IPS-15b (cell line): ENCODE results near the gene CA9.

Experiments used
- H3K27me3 ChIP-seq: one replicate; pipeline ENCODE4 v1.6.1; 2013; ENCODE audit warnings: low read length; ENCODE audit not compliant: control insufficient read depth, insufficient read depth
- H3K36me3 ChIP-seq: one replicate; pipeline ENCODE4 v1.6.1; 2013; ENCODE audit warnings: low read length; ENCODE audit not compliant: control insufficient read depth, insufficient read depth
- H3K4me1 ChIP-seq: one replicate; pipeline ENCODE4 v1.6.1; 2013; ENCODE audit warnings: mild to moderate bottlenecking, low read length; ENCODE audit not compliant: control insufficient read depth, insufficient read depth
- H3K4me3 ChIP-seq: one replicate; pipeline ENCODE4 v1.5.1; 2013; ENCODE audit warnings: low read depth, low read length
- H3K9ac ChIP-seq: one replicate; pipeline ENCODE4 v1.6.1; 2013; ENCODE audit warnings: low read depth, mild to moderate bottlenecking, low read length
- H3K9me3 ChIP-seq: one replicate; pipeline ENCODE4 v1.6.1; 2013; ENCODE audit warnings: mild to moderate bottlenecking, low read length; ENCODE audit not compliant: control insufficient read depth, insufficient read depth

Gene CA9

GRCh38 chr9:35689542-35690293 is 16.0 kb downstream of the CA9 start, which contains the start of gene TPM2:
TPM2 (minus strand) TSS chr9:35689925; CDS start chr9:35689817, 108 bp downstream.
- Histone ChIP-seq H3K4me3 (peak within 1 kb of the TSS; percentile 81), H3K4me1 (peaks cover 10% of the 10 kb centered on the region), H3K9me3 (no peaks in the 10 kb centered on the region), H3K36me3 (peaks cover 24% of the 10 kb centered on the region), H3K9ac (peak within 1 kb of the TSS; percentile 92), H3K27me3 (no peaks in the 10 kb centered on the region)

GRCh38 chr9:35690294-35690613 is 16.5 kb downstream of the CA9 start:
- peaks cover 10% of the 10 kb centered on the region for H3K4me1 ChIP-seq
- H3K9ac ChIP-seq = peak overlapping the region; percentile 12
- no peaks in the 10 kb centered on the region for H3K9me3 ChIP-seq
- peak overlapping the region; percentile 81 for H3K4me3 ChIP-seq
- H3K27me3 ChIP-seq = no peaks in the 10 kb centered on the region
- H3K36me3 ChIP-seq = peaks cover 19% of the 10 kb centered on the region

GRCh38 chr9:35690614-35691333 is 17.0 kb downstream of the CA9 start:
- H3K36me3 ChIP-seq = peaks cover 15% of the 10 kb centered on the region
- H3K4me3 ChIP-seq = peak overlapping the region; percentile 81
- no peaks in the 10 kb centered on the region for H3K9me3 ChIP-seq
- H3K9ac ChIP-seq = peak overlapping the region; percentile 37
- no peaks in the 10 kb centered on the region for H3K27me3 ChIP-seq
- H3K4me1 ChIP-seq = peaks cover 10% of the 10 kb centered on the region

- Histone ChIP-seq H3K36me3 (peaks cover 15% of the 10 kb centered on the region), H3K27me3 (no peaks in the 10 kb centered on the region), H3K4me3 (peak overlapping the region; percentile 79), H3K9me3 (no peaks in the 10 kb centered on the region), H3K9ac (peak overlapping the region; percentile 37), H3K4me1 (peaks cover 10% of the 10 kb centered on the region)
These were observed 17.6 kb downstream of the CA9 start for GRCh38 chr9:35691334-35691650.

- H3K9me3 ChIP-seq = no peaks in the 10 kb centered on the region
- H3K36me3 ChIP-seq = peaks cover 13% of the 10 kb centered on the region
- H3K9ac ChIP-seq = no peak overlapping the region
- H3K4me3 ChIP-seq = peak overlapping the region; percentile 79
- no peaks in the 10 kb centered on the region for H3K27me3 ChIP-seq
- H3K4me1 ChIP-seq = peaks cover 10% of the 10 kb centered on the region
These were observed 18.1 kb downstream of the CA9 start for GRCh38 chr9:35691757-35692301.

- no peak overlapping the region for H3K4me3 ChIP-seq
- H3K9ac ChIP-seq = no peak overlapping the region
- no peaks in the 10 kb centered on the region for H3K4me1 ChIP-seq
- no peaks in the 10 kb centered on the region for H3K9me3 ChIP-seq
- H3K27me3 ChIP-seq = no peaks in the 10 kb centered on the region
- H3K36me3 ChIP-seq = peaks cover 33% of the 10 kb centered on the region
These were observed 22.2 kb downstream of the CA9 start for GRCh38 chr9:35695943-35696401.

GRCh38 chr9:35696520-35697215 is 22.9 kb downstream of the CA9 start:
- H3K9ac ChIP-seq = no peak overlapping the region
- no peaks in the 10 kb centered on the region for H3K4me1 ChIP-seq
- H3K9me3 ChIP-seq = no peaks in the 10 kb centered on the region
- peaks cover 36% of the 10 kb centered on the region for H3K36me3 ChIP-seq
- no peak overlapping the region for H3K4me3 ChIP-seq
- H3K27me3 ChIP-seq = no peaks in the 10 kb centered on the region

GRCh38 chr9:35697486-35697885 is 23.8 kb downstream of the CA9 start:
- Histone ChIP-seq H3K4me3 (no peak overlapping the region), H3K36me3 (peaks cover 42% of the 10 kb centered on the region), H3K9me3 (no peaks in the 10 kb centered on the region), H3K27me3 (no peaks in the 10 kb centered on the region), H3K4me1 (no peaks in the 10 kb centered on the region), H3K9ac (no peak overlapping the region)

- Histone ChIP-seq H3K4me1 (no peaks in the 10 kb centered on the region), H3K4me3 (no peak overlapping the region), H3K36me3 (peaks cover 49% of the 10 kb centered on the region), H3K27me3 (no peaks in the 10 kb centered on the region), H3K9ac (no peak overlapping the region), H3K9me3 (no peaks in the 10 kb centered on the region)
These were observed 24.5 kb downstream of the CA9 start for GRCh38 chr9:35698231-35698630.

GRCh38 chr9:35700031-35700430 is 26.3 kb downstream of the CA9 start:
- Histone ChIP-seq H3K4me3 (no peak overlapping the region), H3K4me1 (no peaks in the 10 kb centered on the region), H3K27me3 (no peaks in the 10 kb centered on the region), H3K9ac (no peak overlapping the region), H3K9me3 (no peaks in the 10 kb centered on the region), H3K36me3 (peaks cover 67% of the 10 kb centered on the region)

- no peaks in the 10 kb centered on the region for H3K9me3 ChIP-seq
- H3K4me1 ChIP-seq = no peaks in the 10 kb centered on the region
- H3K36me3 ChIP-seq = peaks cover 76% of the 10 kb centered on the region
- no peak overlapping the region for H3K9ac ChIP-seq
- no peaks in the 10 kb centered on the region for H3K27me3 ChIP-seq
- H3K4me3 ChIP-seq = no peak overlapping the region
These were observed 27.2 kb downstream of the CA9 start for GRCh38 chr9:35700942-35701341.
